ENCODE data around the gene RANBP2.

The RANBP2 gene

GRCh38 chr2:108835040-108835439 is 115.8 kb downstream of the RANBP2 start:
- DNase-seq (ENCODE audit: low read depth in 3 of 3) = no peak
